ENCODE measurements around the gene LACRT.

Gene LACRT, protein sequence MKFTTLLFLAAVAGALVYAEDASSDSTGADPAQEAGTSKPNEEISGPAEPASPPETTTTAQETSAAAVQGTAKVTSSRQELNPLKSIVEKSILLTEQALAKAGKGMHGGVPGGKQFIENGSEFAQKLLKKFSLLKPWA

DNA sequence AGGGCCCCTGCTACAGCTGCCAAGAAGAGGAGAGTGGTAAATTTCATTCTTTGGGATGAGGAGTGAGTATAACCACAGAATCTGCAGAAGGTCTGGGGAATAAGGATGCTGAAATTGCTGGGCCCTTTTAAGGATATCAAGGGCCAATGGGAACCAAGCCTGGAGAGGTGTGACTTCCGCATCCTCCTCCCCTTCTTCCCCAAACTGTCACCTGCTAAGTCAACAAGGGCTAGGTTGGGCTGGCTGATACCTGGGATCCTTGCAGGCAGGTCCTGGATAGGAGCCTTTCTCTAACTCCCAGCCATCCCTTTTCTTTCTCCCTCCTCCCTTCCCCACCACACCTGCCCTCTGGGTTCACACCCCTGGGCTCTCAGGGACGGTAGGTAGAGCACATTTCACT, at the start of gene LACRT:
Gene LACRT (minus strand): TSS at position 101 of the 400 bp plus-strand sequence. CDS start 54 bp downstream, at position 47.
- no peaks in the 10 kb centered on the region for H3K9me3 ChIP-seq (ENCODE audit: insufficient read depth, low read length, severe bottlenecking)
- no peak for ATAC-seq (ENCODE audit: insufficient read depth, low read depth)
- no peak within 1 kb of the TSS for H3K4me3 ChIP-seq (ENCODE audit: low read depth in 1 of 2, low read length in 2 of 2)
- no peaks in the 10 kb centered on the region for H3K36me3 ChIP-seq (ENCODE audit: insufficient read depth, low read length)
- no peaks in the 10 kb centered on the region for H3K27me3 ChIP-seq (ENCODE audit: insufficient read depth, low read length, poor library complexity)
- no peak for DNase-seq
- no peak within 1 kb of the TSS for H2AFZ ChIP-seq (ENCODE audit: low read depth, low read length)
- no peak within 1 kb of the TSS for H3K4me2 ChIP-seq (ENCODE audit: insufficient read depth, low read length)
- no peak within 1 kb of the TSS for H3K27ac ChIP-seq (ENCODE audit: low read length)
- H3K79me2 ChIP-seq (ENCODE audit: insufficient read depth, low read length) = no peaks in the 10 kb centered on the region
- H3K9ac ChIP-seq (ENCODE audit: low read depth, low read length) = no peak within 1 kb of the TSS
- TF ChIP-seq, protein P1, sequence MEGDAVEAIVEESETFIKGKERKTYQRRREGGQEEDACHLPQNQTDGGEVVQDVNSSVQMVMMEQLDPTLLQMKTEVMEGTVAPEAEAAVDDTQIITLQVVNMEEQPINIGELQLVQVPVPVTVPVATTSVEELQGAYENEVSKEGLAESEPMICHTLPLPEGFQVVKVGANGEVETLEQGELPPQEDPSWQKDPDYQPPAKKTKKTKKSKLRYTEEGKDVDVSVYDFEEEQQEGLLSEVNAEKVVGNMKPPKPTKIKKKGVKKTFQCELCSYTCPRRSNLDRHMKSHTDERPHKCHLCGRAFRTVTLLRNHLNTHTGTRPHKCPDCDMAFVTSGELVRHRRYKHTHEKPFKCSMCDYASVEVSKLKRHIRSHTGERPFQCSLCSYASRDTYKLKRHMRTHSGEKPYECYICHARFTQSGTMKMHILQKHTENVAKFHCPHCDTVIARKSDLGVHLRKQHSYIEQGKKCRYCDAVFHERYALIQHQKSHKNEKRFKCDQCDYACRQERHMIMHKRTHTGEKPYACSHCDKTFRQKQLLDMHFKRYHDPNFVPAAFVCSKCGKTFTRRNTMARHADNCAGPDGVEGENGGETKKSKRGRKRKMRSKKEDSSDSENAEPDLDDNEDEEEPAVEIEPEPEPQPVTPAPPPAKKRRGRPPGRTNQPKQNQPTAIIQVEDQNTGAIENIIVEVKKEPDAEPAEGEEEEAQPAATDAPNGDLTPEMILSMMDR (IDR thresholded peaks at IDR 0.05; ENCODE audit: borderline replicate concordance, extremely low read depth, low read length, poor library complexity, severe bottlenecking) = no peak
- no peak for TF ChIP-seq EZH2 (IDR thresholded peaks at IDR 0.05; ENCODE audit: borderline replicate concordance, low read depth, low read length, severe bottlenecking)
- H3K4me1 ChIP-seq (ENCODE audit: insufficient read depth, low read length) = no peaks in the 10 kb centered on the region
- H4K20me1 ChIP-seq (ENCODE audit: insufficient read depth, low read length) = no peaks in the 10 kb centered on the region

DNA sequence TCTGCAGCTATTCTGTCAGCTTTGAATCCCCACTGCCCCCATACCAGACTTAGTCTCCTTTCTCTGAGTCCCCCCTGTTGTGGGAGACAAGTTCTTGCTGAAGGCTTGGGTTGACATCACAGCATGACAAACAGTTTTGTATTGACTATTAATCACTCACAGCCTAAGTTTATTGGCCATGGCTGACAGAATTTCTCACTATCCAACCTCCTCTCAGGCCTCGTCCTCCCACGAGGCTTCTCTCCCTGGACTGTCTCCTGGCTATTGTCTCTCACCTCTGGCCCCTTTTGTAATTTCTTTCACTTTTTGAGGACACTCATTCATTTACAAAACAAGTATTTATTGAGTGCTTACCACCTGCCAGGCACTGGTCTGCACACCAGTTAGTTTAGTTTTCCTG, 48.7 kb upstream of the LACRT start:
- H3K79me2 ChIP-seq (ENCODE audit: insufficient read depth, low read length) = no peaks in the 10 kb centered on the region
- peaks cover 19% of the 10 kb centered on the region for H3K27me3 ChIP-seq (ENCODE audit: insufficient read depth, low read length, poor library complexity)
- H3K27ac ChIP-seq (ENCODE audit: low read length) = no peak overlapping the region
- no peak overlapping the region for H2AFZ ChIP-seq (ENCODE audit: low read depth, low read length)
- H3K36me3 ChIP-seq (ENCODE audit: insufficient read depth, low read length) = no peaks in the 10 kb centered on the region
- H3K4me1 ChIP-seq (ENCODE audit: insufficient read depth, low read length) = no peaks in the 10 kb centered on the region
- no peak for TF ChIP-seq EZH2 (IDR thresholded peaks at IDR 0.05; ENCODE audit: borderline replicate concordance, low read depth, low read length, severe bottlenecking)
- DNase-seq = no peak
- no peak overlapping the region for H3K9ac ChIP-seq (ENCODE audit: low read depth, low read length)
- no peak for ATAC-seq (ENCODE audit: insufficient read depth, low read depth)
- H4K20me1 ChIP-seq (ENCODE audit: insufficient read depth, low read length) = no peaks in the 10 kb centered on the region
- H3K9me3 ChIP-seq (ENCODE audit: insufficient read depth, low read length, severe bottlenecking) = no peaks in the 10 kb centered on the region
- H3K4me2 ChIP-seq (ENCODE audit: insufficient read depth, low read length) = no peak overlapping the region
- H3K4me3 ChIP-seq (ENCODE audit: low read depth in 1 of 2, low read length in 2 of 2) = no peak overlapping the region

DNA sequence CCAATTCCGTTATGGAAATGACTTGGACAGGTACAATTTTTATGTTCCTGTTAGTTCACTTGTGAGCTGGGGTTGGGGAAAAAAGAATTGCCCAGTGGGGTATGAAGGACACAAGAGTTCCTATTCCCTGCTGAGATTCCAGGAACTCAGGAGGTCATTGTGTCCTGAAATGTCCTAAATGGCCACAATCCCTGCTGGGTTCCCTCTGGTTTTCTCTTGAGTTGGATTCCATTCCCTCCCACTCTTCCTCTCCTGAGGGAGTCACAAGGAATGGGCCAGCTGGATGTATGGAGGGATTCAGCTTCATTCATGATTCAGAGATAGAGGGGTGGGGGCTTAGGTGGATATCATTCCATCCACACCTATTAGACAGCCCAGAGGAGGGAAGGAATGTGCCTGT, 48.0 kb upstream of the LACRT start:
- H3K4me3 ChIP-seq (ENCODE audit: low read depth in 1 of 2, low read length in 2 of 2) = no peak overlapping the region
- H3K9ac ChIP-seq (ENCODE audit: low read depth, low read length) = no peak overlapping the region
- no peaks in the 10 kb centered on the region for H3K9me3 ChIP-seq (ENCODE audit: insufficient read depth, low read length, severe bottlenecking)
- no peaks in the 10 kb centered on the region for H4K20me1 ChIP-seq (ENCODE audit: insufficient read depth, low read length)
- ATAC-seq (ENCODE audit: insufficient read depth, low read depth) (no peak), DNase-seq (no peak)
- H3K4me1 ChIP-seq (ENCODE audit: insufficient read depth, low read length) = no peaks in the 10 kb centered on the region
- H2AFZ ChIP-seq (ENCODE audit: low read depth, low read length) = no peak overlapping the region
- H3K4me2 ChIP-seq (ENCODE audit: insufficient read depth, low read length) = no peak overlapping the region
- H3K27ac ChIP-seq (ENCODE audit: low read length) = no peak overlapping the region
- no peaks in the 10 kb centered on the region for H3K79me2 ChIP-seq (ENCODE audit: insufficient read depth, low read length)
- TF ChIP-seq, protein P1 (IDR thresholded peaks at IDR 0.05; ENCODE audit: borderline replicate concordance, extremely low read depth, low read length, poor library complexity, severe bottlenecking) = no peak
- no peak for TF ChIP-seq EZH2 (IDR thresholded peaks at IDR 0.05; ENCODE audit: borderline replicate concordance, low read depth, low read length, severe bottlenecking)
- H3K36me3 ChIP-seq (ENCODE audit: insufficient read depth, low read length) = no peaks in the 10 kb centered on the region
- H3K27me3 ChIP-seq (ENCODE audit: insufficient read depth, low read length, poor library complexity) = peaks cover 22% of the 10 kb centered on the region

DNA sequence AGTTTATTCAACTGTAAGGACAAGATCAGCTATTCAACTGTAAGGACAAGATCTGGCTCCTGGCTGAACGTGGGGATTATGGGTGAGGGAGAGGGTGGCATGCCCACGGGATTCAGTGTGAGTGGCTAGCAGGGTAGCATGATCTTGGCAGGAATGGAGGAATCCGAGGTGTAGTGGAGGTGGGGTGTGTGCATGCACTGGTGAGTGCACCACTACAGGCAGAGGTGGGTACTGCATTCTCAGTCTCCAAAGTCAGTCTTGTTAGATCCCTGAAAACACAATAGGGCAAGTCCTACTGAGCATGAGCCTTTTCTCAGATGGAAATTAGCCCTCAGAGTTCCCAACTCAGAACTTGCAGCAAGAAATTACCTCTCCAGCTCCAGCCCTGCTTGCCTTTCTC, 45.7 kb upstream of the LACRT start:
- no peak overlapping the region for H3K4me2 ChIP-seq (ENCODE audit: insufficient read depth, low read length)
- H3K9ac ChIP-seq (ENCODE audit: low read depth, low read length) = no peak overlapping the region
- DNase-seq = peak; percentile 52
- H2AFZ ChIP-seq (ENCODE audit: low read depth, low read length) = no peak overlapping the region
- peak; percentile 82 for ATAC-seq (ENCODE audit: insufficient read depth, low read depth)
- H3K27ac ChIP-seq (ENCODE audit: low read length) = no peak overlapping the region
- TF ChIP-seq, protein P1 (IDR thresholded peaks at IDR 0.05; ENCODE audit: borderline replicate concordance, extremely low read depth, low read length, poor library complexity, severe bottlenecking) = peak; percentile 75
- no peak for TF ChIP-seq EZH2 (IDR thresholded peaks at IDR 0.05; ENCODE audit: borderline replicate concordance, low read depth, low read length, severe bottlenecking)
- H3K4me1 ChIP-seq (ENCODE audit: insufficient read depth, low read length) = no peaks in the 10 kb centered on the region
- H3K4me3 ChIP-seq (ENCODE audit: low read depth in 1 of 2, low read length in 2 of 2) = no peak overlapping the region
- no peaks in the 10 kb centered on the region for H4K20me1 ChIP-seq (ENCODE audit: insufficient read depth, low read length)
- no peaks in the 10 kb centered on the region for H3K9me3 ChIP-seq (ENCODE audit: insufficient read depth, low read length, severe bottlenecking)
- H3K79me2 ChIP-seq (ENCODE audit: insufficient read depth, low read length) = no peaks in the 10 kb centered on the region
- H3K36me3 ChIP-seq (ENCODE audit: insufficient read depth, low read length) = no peaks in the 10 kb centered on the region
- peaks cover 25% of the 10 kb centered on the region for H3K27me3 ChIP-seq (ENCODE audit: insufficient read depth, low read length, poor library complexity)

All from DND-41 (cell line).